Hematopoietic multipotent progenitor cell treated with erythropoietin and hydrocortisone succinate and interleukin-3 and kit ligand, for 17 days (in vitro differentiated cells): ENCODE results near the gene AKAP14.
A peak's percentile ranks its signal among the peaks of the same experiment; 100 is the strongest.
"Not testable (repeated sequence)": the region's sequence is repeated elsewhere in the genome, so short reads cannot be mapped to it uniquely, and the experiment has no call there.

Experiments used
- DNase-seq: peaks from one replicate; pipeline ENCODE4 v3.0.0-alpha.2; 2015; ENCODE audit warnings: low spot score

Gene AKAP14

GRCh38 chrX:119922391-119922790, 26.7 kb downstream of the AKAP14 start:
- not testable (repeated sequence) for DNase-seq

- DNase-seq, result no peak
Measured at GRCh38 chrX:119935215-119935874, 39.7 kb downstream of the AKAP14 start.

- DNase-seq, result no peak
Measured at GRCh38 chrX:119941336-119941735, 45.6 kb downstream of the AKAP14 start.

GRCh38 chrX:119942173-119942819, 46.6 kb downstream of the AKAP14 start:
- peak; percentile 10 for DNase-seq

GRCh38 chrX:119942831-119943184, 47.1 kb downstream of the AKAP14 start:
- no peak for DNase-seq

- peak; percentile 89 for DNase-seq
Measured at GRCh38 chrX:119943185-119943988, 47.7 kb downstream of the AKAP14 start, which contains the start of gene NKAP. TSS of gene NKAP (minus strand) at chrX:119943751. CDS start at chrX:119943605, 146 bp downstream.

- DNase-seq, result no peak
Measured at GRCh38 chrX:119945481-119945880, 49.8 kb downstream of the AKAP14 start.

GRCh38 chrX:119948381-119948780, 52.7 kb downstream of the AKAP14 start:
- DNase-seq, result no peak

- no peak for DNase-seq
Measured at GRCh38 chrX:119954374-119954773, 58.7 kb downstream of the AKAP14 start.

- not testable (repeated sequence) for DNase-seq
Measured at GRCh38 chrX:119955807-119956570, 60.3 kb downstream of the AKAP14 start.

- DNase-seq, result no peak
Measured at GRCh38 chrX:119960625-119961024, 64.9 kb downstream of the AKAP14 start.

- DNase-seq, result not testable (repeated sequence)
Measured at GRCh38 chrX:119966837-119967236, 71.1 kb downstream of the AKAP14 start.
